Hematopoietic multipotent progenitor cell treated with erythropoietin and hydrocortisone succinate and interleukin-3 and kit ligand, for 4 days (in vitro differentiated cells): Measurements from ENCODE around the gene TNFSF15.
A peak's percentile ranks its signal among the peaks of the same experiment; 100 is the strongest.

Experiments
- DNase-seq: peaks from one replicate; pipeline ENCODE4 v3.0.0-alpha.2; 2015

TNFSF15 gene

GRCh38 chr9:114787214-114787613 lies 18.6 kb downstream of the TNFSF15 start:
- DNase-seq = no peak

- DNase-seq = no peak
Observed at GRCh38 chr9:114785866-114786650, 19.8 kb downstream of the TNFSF15 start.

DNA sequence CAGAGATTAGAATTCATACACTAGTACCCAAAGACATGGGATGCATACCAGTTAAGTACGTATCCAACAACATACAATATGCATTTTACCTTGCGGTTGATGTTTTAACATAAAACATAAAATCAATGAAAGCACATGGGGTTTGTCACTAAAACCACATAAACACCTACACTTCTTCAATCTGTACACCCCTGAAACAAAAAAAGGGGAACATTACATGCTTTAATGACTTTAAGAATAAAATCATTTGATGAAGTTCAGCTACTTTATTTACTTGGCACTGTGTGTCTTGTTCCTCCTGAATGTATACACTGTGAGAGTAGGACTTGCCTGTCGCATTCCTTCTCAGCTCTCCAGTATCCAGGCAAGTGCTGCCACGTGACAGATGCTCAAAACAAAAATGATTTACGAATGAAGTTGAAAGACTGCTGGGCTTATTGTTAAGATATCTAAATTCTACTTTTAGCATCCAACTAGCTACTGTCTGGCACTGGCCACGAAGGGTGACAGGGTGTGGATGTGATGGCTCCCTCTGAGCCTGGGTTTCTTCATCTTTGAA lies 21.0 kb downstream of the TNFSF15 start:
- DNase-seq = no peak

- DNase-seq = no peak
Observed at GRCh38 chr9:114782586-114782985, 23.3 kb downstream of the TNFSF15 start.

- no peak for DNase-seq
Observed at GRCh38 chr9:114779352-114779845, 26.4 kb downstream of the TNFSF15 start.

DNA sequence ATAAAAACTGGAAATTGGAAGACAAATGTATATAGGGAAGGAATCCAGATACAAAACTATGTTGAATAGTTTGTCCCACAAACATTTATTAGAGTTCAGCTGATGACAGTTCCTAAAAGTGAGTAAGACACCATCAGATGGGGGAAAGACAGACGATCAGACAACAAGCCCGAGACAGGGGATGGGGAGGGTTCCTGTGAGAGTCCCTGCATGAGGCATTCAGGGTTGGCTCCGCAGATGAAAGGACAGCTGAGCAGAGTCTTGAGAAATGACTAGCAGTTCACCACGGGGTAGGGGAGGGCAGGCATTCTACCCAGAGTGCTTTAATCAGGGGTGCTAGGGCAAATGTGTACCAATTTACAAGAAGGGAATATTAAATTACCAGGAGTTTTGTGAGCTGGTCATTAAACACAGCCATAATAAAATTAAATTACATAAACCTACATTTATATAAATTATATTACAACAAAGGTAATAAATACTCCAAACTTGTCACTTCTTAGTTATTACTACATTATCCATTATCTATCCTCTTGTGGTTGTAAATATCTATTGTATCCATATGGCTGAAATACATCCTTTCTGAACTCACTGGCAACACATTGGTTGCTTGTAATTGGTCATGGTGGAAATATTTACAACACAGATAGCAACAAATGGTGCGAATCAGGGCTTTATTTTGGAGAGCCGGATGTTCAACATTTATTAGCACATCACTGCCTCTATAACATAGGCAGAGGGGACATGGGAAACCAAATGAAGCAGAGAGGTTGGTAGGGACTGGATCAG lies 27.8 kb downstream of the TNFSF15 start:
- no peak for DNase-seq

- DNase-seq = no peak
Observed at GRCh38 chr9:114776683-114777399, 29.0 kb downstream of the TNFSF15 start.

- DNase-seq = no peak
Observed at GRCh38 chr9:114775981-114776380, 29.9 kb downstream of the TNFSF15 start.

- no peak for DNase-seq
Observed at GRCh38 chr9:114775121-114775520, 30.7 kb downstream of the TNFSF15 start.

DNA sequence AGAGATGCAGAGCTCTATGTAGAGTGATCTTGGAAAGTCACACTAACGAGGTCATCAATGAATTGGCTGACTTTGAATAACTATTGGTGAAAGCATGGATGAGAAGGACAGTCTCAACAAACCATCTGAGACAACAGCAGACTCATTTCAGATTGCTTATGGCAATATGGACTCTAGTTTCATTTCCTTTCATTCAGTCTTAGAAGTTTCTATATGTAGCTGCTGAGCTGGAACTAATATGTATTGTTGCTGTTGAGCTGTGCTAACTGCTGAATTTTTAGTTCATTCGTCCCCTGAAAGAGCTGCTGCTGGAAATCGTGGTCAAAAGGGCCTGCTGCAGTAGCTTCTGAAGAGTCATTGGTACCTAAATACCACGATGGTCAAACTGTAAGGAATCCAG lies 31.3 kb downstream of the TNFSF15 start:
- no peak for DNase-seq

DNA sequence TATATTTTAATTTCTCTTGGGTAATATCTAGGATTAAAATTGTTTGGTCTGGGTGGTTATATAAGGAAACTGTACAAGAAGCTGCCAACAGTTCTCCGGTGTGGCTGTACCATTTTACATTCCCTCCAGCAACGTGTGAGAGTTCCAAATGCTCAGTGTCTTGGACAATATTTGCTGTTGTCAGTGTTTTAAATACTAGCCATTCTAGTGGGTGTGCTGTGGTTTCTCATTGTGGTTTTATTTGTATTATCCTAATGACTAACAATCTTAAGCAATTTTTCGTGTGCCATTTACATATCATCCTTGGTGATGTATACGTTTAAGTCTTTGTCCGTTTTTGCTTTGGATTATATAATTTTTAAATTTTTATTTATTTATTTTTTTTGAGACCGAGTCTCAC lies 34.0 kb downstream of the TNFSF15 start:
- DNase-seq = no peak

GRCh38 chr9:114770991-114771390 lies 34.8 kb downstream of the TNFSF15 start:
- no peak for DNase-seq

GRCh38 chr9:114769624-114770023 lies 36.2 kb downstream of the TNFSF15 start:
- DNase-seq = no peak

DNA sequence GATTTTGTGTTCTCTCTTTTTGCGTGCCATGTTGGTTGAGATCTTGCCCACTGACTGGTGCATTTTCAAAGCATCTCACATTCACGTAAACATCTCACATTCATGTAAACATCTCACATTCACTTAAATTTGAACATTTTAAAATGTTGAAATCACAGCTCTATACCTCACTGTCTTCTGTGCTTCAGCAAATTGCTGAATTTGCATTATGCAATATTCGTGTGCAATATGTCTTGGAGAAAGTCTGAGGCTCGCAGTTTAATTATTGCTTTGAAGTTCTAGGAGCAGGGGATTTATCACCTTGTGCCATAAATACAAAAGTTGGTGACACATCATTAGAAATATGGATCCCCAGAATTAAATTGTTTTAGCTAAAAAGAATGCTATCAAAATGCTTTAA lies 42.6 kb downstream of the TNFSF15 start:
- no peak for DNase-seq

DNA sequence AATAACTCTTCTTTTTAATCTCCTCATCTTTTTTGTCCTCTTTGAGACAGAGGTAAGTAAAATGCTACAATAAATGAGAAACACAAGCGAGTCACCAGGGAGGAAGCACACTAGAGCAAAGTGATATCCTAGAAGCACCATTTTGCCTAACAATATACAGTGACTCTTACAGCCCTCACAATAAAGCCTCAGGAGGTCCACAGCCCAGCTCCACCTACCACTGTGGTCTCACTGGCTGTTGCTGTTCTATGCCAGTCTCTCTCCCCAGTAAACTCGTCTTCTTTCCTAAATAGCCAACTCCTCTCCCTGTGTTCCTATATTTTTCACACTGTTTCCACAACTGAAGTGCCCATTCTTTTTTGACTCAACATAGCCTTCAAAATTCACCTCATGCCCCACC lies 44.3 kb downstream of the TNFSF15 start:
- DNase-seq = no peak

DNA sequence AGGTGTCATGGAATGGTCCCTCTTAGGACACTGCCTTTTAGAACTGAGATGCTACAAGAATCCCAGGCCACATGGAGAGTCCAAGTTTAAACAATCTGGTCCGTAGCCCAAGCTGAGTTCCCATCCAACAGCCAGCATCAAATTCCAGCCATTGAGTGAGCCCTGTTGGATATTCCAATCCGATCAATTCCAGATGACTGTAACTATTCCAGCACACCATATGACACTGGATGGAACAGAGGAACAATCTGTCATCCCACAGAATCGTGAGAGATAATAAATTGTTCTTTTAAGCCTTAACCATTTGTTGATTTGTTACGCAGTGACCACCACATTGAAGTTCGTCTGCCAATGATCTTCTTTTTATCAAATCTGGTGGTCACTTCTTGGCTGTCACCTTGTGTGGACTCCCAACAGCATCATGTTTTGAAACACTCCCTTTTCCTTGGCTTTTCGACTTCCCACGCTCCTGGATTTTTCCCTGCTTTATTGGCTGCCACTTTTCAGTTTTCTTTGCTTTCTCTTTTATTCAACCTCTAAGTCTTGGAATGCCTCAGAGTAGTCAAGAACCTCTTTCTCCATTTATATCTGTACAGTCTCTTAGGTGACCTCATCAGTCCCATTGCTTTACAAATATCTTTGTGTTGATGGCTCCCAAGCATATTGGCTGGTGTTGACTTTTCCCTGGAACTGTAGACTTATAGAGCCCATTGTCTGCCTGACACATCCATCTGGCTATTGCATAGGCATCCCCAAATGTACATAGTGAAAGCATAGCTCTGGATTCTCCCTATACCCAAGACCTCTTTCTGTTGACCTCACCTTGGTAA lies 46.1 kb downstream of the TNFSF15 start:
- no peak for DNase-seq

- DNase-seq = no peak
Observed at GRCh38 chr9:114757984-114758383, 47.9 kb downstream of the TNFSF15 start.

- no peak for DNase-seq
Observed at GRCh38 chr9:114757395-114757794, 48.4 kb downstream of the TNFSF15 start.

DNA sequence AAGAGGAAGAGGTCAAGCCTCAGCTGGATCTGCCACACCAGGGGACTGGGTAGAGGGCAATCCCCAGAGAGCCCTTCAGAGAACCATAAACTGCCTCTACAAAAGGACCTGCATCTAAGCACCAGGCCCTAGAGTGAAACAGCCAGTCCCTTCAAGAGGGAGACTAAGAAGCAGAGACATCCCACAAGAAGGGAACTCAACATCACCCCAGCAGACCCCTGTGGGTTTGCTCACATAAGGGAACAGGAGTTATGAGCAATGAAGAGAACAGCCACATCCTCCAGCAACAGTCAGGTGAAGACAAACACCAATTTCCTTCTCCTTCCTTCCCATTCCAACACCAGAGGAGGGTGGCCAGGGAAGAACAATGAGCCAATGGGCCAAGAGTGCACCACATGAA lies 48.9 kb downstream of the TNFSF15 start:
- DNase-seq = no peak

GRCh38 chr9:114754581-114754980 lies 51.3 kb downstream of the TNFSF15 start:
- DNase-seq = peak; percentile 57

- no peak for DNase-seq
Observed at GRCh38 chr9:114746591-114747346, 59.1 kb downstream of the TNFSF15 start.
